GM21529 (cell line): ENCODE data around the gene BTN2A1.
A peak's percentile ranks its signal among the peaks of the same experiment; 100 is the strongest.
"Not testable (repeated sequence)": the region's sequence is repeated elsewhere in the genome, so short reads cannot be mapped to it uniquely, and the experiment has no call there.

ENCODE experiments used
- ATAC-seq: cut with Tn5 transposase; IDR thresholded peaks from one replicate; pipeline ENCODE4 v1.9.1; 2021; ENCODE audit not compliant: unreplicated experiment

BTN2A1 gene

GRCh38 chr6:26432627-26433201 lies 25.0 kb upstream of the BTN2A1 start:
- ATAC-seq: no peak

GRCh38 chr6:26433680-26434079 lies 24.1 kb upstream of the BTN2A1 start:
- ATAC-seq: not testable (repeated sequence)

GRCh38 chr6:26436018-26436417 lies 21.7 kb upstream of the BTN2A1 start:
- no peak for ATAC-seq

- no peak for ATAC-seq
Observed at GRCh38 chr6:26437550-26437949, 20.2 kb upstream of the BTN2A1 start.

GRCh38 chr6:26438000-26438399 lies 19.8 kb upstream of the BTN2A1 start:
- no peak for ATAC-seq

- no peak for ATAC-seq
Observed at GRCh38 chr6:26439151-26440125, 18.3 kb upstream of the BTN2A1 start.

GRCh38 chr6:26440977-26441358 lies 16.8 kb upstream of the BTN2A1 start:
- ATAC-seq: no peak

GRCh38 chr6:26441977-26442376 lies 15.8 kb upstream of the BTN2A1 start:
- no peak for ATAC-seq

GRCh38 chr6:26445934-26446667 lies 11.7 kb upstream of the BTN2A1 start:
- peak; percentile 91 for ATAC-seq

GRCh38 chr6:26447257-26447656 lies 10.5 kb upstream of the BTN2A1 start:
- no peak for ATAC-seq

- no peak for ATAC-seq
Observed at GRCh38 chr6:26450240-26450639, 7.5 kb upstream of the BTN2A1 start.

GRCh38 chr6:26452631-26453235 lies 5.0 kb upstream of the BTN2A1 start:
- no peak for ATAC-seq

GRCh38 chr6:26454631-26455030 lies 3.1 kb upstream of the BTN2A1 start:
- ATAC-seq: no peak

GRCh38 chr6:26455357-26455970 lies 2.3 kb upstream of the BTN2A1 start:
- no peak for ATAC-seq

GRCh38 chr6:26457264-26457805 lies 420 bp upstream of the BTN2A1 start:
- ATAC-seq: peak; percentile 35

- no peak for ATAC-seq
Observed at GRCh38 chr6:26459023-26459810, 1.5 kb downstream of the BTN2A1 start.

- not testable (repeated sequence) for ATAC-seq
Observed at GRCh38 chr6:26461353-26461752, 3.6 kb downstream of the BTN2A1 start.

GRCh38 chr6:26464014-26464413 lies 6.3 kb downstream of the BTN2A1 start:
- no peak for ATAC-seq

GRCh38 chr6:26464416-26465131 lies 6.8 kb downstream of the BTN2A1 start:
- ATAC-seq: no peak
